Subcutaneous adipose tissue (tissue), 4 donors: Measurements from ENCODE around the gene LFNG. TPM values are rescaled to one million over a fixed set of nuclear protein-coding genes. Genes with fewer than 3 reads are reported as not detected.

Experiments
- total RNA-seq, 4 donors: library from RNA; depleted of rRNA; stranded (reverse); fragments of >200 nt; gene quantifications; one replicate each; pipeline ENCODE4 v1.1.0, GENCODE V29; 2016
- TF ChIP-seq, protein P1 (sequence below): fragments of 450-650 bp; IDR thresholded peaks from one replicate; pipeline ENCODE4 v1.5.1; 2016; ENCODE audit warnings: low read depth, mild to moderate bottlenecking, control low read depth, antibody characterized with exemption, moderate library complexity

The LFNG gene
- total RNA-seq, 4 donors from 2014 or later = 6.8 to 21.1 (median 14.5) TPM

DNA sequence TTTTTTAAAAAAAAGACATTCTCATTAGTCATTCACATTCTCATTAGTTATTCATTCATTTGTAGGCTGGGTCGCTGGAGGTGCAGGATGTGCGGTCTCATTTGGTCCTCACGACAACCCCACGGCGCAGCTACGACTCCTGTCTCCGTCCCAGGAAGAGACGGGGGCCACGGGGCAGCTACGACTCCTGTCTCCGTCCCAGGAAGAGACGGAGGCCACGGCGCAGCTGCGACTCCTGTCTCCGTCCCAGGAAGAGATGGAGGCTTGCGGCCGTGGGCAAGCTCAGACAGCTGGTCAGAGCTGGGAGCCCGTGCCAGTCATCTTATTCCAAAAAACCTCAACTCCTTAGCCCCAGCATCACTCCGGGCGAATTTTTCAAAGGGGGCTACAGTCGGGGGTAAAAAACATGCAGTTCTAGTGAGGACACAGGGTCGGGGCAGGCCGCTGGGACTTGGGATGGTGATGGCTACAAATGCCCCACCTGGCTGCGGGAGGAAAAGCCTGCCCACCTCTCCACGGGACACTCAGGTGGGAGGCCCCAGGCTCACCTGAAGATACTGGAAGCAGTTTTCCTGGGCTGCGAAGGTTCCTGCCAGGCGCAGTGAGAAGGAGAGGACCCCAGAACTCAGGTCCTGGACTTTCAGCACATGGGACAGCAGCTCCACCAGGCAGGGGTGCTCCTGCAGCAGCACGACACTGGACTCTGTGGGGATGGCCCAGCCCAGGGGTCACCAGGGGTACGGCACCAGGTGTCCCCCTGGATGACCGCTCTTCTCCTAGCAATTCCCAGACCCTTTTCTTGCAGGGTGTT is 27.4 kb downstream of the LFNG start:
- TF ChIP-seq, protein P1, sequence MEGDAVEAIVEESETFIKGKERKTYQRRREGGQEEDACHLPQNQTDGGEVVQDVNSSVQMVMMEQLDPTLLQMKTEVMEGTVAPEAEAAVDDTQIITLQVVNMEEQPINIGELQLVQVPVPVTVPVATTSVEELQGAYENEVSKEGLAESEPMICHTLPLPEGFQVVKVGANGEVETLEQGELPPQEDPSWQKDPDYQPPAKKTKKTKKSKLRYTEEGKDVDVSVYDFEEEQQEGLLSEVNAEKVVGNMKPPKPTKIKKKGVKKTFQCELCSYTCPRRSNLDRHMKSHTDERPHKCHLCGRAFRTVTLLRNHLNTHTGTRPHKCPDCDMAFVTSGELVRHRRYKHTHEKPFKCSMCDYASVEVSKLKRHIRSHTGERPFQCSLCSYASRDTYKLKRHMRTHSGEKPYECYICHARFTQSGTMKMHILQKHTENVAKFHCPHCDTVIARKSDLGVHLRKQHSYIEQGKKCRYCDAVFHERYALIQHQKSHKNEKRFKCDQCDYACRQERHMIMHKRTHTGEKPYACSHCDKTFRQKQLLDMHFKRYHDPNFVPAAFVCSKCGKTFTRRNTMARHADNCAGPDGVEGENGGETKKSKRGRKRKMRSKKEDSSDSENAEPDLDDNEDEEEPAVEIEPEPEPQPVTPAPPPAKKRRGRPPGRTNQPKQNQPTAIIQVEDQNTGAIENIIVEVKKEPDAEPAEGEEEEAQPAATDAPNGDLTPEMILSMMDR = no peak

DNA sequence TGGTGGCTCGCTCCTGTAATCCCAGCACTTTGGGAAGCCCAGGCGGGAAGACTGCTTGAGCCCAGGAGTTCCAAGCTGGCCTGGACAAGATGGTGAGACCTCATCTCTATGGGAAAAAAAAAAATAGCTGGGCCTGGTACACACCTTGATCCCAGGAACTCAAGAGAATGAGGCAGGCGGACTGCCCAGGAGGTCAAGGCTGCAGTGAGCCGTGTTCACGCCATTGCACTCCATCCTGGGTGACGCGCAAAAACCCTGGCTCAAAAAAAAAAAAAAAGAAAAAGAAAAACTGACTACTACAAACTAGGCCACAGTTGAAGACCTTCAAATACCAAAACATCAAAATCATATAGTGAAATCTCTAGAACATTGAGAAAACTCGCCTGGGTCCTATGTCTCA is 31.8 kb downstream of the LFNG start:
- TF ChIP-seq, protein P1 = no peak

DNA sequence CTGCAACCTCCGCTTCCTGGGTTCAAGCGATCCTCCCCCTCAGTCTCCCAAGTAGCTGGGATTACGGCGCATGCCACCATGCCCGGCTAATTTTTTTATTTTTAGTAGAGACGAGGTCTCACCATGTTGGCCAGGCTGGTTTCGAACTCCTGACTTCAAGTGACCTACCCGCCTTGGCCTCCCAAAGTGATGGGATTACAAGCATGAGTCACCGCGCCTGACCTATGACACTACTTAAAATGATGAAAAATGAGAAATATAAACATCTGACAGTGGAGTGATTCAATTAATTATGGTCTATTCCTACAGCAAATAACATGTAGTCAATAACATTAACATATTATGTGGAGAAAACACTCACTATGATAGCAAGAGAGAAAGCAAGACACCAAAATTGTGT is 33.5 kb downstream of the LFNG start:
- TF ChIP-seq, protein P1 = no peak

DNA sequence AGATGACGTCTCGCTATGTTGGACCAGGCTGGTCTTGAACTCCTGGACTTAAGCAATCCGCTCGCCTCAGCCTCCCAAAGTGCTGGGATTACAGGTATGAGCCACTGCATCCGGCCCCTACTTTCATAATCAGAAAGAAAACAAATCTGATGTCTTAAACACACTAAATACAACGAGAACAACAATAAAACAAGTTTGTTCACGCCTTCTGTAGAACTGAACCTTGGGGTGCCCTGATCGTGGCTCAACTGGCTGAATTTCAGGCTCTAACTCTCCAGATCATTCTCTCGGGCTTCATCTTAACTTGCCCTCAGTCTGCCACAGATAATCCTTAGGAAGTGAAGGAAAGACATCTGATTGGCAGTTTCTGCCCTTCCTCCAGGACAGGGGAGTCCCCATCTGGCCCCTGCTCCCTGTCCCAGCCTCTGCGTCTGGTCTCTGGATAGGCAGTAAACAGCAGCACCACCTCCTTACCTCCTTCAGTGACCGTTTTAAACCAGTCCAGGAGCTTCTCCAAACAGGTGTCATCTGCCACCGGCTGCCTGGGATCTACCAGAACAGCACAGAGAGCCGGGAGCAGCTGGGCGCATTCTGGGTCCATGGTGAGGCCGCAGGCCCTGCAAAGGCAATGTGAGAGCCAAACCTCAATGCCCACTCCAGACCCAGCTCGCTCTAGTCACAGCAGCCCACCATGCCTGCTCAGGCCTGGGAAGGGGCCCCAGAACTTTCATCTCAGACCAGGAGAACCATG is 34.4 kb downstream of the LFNG start:
- TF ChIP-seq, protein P1 = no peak

DNA sequence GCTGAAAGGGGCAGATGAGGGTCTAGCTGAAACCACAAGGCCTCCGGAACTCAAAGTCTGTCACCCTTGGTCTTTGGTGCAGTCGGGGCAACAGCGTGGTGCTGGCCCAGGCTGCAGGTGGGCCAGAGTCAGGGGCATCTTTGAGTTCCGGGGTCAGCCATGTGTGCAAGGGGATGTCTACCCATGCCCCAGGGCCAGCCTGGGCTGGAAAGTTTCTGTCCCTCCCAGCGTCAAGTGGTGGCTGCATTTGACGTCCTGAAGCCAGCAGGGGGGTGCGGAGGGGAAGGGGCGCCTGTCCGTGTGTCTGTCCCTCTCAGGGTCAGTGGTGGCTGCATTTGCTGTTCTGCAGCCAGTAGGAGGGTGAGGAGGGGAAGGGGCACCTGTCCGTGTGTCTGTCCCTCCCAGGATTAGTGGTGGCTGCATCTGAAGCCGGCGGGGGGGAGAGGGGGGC is 35.1 kb downstream of the LFNG start:
- TF ChIP-seq, protein P1 = no peak

DNA sequence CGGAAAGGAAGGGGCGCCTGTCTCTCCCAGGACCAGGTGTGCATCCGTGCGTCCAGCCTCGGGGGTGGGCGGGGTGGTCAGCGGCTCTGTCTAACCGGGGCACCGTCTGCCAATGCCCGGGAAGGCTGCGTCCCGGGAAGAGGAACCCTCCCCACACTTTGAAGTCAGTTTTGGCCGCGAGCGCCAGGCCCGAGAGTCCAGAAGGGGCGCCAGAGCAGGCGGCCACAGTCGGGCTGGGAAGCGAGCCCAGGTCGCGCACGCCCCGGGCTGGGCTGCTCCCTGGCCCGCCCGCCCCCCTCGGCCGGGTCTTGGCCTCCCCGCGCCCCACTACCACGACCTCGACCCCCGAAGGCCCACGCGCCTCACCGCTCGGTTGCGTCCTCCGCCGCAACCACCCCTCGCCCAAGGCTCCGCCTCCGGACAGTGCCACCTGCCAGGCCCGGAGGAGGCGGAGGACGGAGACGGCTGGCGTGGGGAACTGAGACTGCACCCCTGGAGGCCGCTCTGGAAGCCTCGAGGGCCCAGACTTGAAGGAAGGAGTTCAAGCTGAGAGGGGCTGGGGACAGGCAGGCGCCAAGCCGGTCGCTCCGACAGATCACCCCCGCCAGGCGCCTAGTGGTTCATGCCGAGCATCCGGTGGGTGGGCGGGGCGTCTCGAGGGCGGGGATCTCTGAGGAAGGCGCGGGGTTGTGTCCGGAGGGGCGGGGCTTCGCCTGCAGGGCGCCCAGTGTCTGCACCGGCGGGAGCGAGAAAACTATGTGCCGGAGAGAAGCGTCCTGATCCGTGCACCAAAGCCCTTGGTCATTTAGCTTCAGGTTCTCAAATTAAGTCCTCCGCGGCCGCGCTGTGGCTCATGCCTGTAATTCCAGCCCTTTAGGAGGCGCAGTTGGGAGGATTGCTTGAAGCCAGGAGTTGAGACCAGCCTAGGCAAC is 35.8 kb downstream of the LFNG start, which contains the start of gene BRAT1:
BRAT1 (minus strand) TSS at position 404 of the 932 bp plus-strand sequence. CDS start 1,093 bp downstream, outside the sequence.
- TF ChIP-seq, protein P1 = no peak
